C1 segment of cervical spinal cord (tissue), 14 donors: ENCODE data around the gene CAPN7.

Source experiments
- DNase-seq, 14 donors: peaks; one replicate each; lab custom pipeline; 2025; lab: John Stamatoyannopoulos, UW

Gene CAPN7

GRCh38 chr3:15273227-15273626 lies 67.2 kb downstream of the CAPN7 start:
- no peak for DNase-seq

GRCh38 chr3:15276028-15276724 lies 70.1 kb downstream of the CAPN7 start:
- DNase-seq, result peak in 3 of 14 donors; percentile 11 to 67 (median 37)

GRCh38 chr3:15277861-15278500 lies 71.9 kb downstream of the CAPN7 start:
- DNase-seq, result no peak

- DNase-seq, result no peak
Measured at GRCh38 chr3:15279205-15279604, 73.2 kb downstream of the CAPN7 start.

GRCh38 chr3:15279671-15280402 lies 73.8 kb downstream of the CAPN7 start:
- peak in 1 of 14 donors; percentile 23 for DNase-seq

- DNase-seq, result peak in 2 of 14 donors; percentile 23 to 27
Measured at GRCh38 chr3:15280853-15281532, 74.9 kb downstream of the CAPN7 start.

GRCh38 chr3:15281817-15282216 lies 75.8 kb downstream of the CAPN7 start:
- peak in 7 of 14 donors; percentile 27 to 53 (median 34) for DNase-seq

GRCh38 chr3:15283702-15284101 lies 77.7 kb downstream of the CAPN7 start:
- DNase-seq, result no peak

GRCh38 chr3:15284121-15284889 lies 78.3 kb downstream of the CAPN7 start:
- DNase-seq, result peak in 3 of 14 donors; percentile 12 to 48 (median 14)

GRCh38 chr3:15286022-15286421 lies 80.0 kb downstream of the CAPN7 start:
- DNase-seq, result peak in 1 of 14 donors; percentile 64

- DNase-seq, result peak in 1 of 14 donors; percentile 42
Measured at GRCh38 chr3:15287565-15288330, 81.7 kb downstream of the CAPN7 start.

- DNase-seq, result no peak
Measured at GRCh38 chr3:15288331-15289035, 82.4 kb downstream of the CAPN7 start.

GRCh38 chr3:15289661-15290060 lies 83.6 kb downstream of the CAPN7 start:
- no peak for DNase-seq

GRCh38 chr3:15290736-15291135 lies 84.7 kb downstream of the CAPN7 start:
- no peak for DNase-seq

GRCh38 chr3:15291589-15292541 lies 85.8 kb downstream of the CAPN7 start:
- peak in 1 of 14 donors; percentile 60 for DNase-seq

GRCh38 chr3:15292765-15293522 lies 86.9 kb downstream of the CAPN7 start:
- peak in 3 of 14 donors; percentile 26 to 47 (median 35) for DNase-seq

GRCh38 chr3:15294929-15295328 lies 88.9 kb downstream of the CAPN7 start:
- DNase-seq, result peak in 1 of 14 donors; percentile 84

- peak in 1 of 14 donors; percentile 70 for DNase-seq
Measured at GRCh38 chr3:15295506-15295905, 89.5 kb downstream of the CAPN7 start.
